IPS DF 6.9 (cell line): ENCODE data around the gene MCC.

ENCODE experiments used
- DNase-seq: peaks from one replicate; pipeline ENCODE4 v3.0.0-alpha.2; 2013; ENCODE audit warnings: low read depth, low spot score
- H3K27ac ChIP-seq: one replicate; pipeline ENCODE4 v1.5.1; 2013; ENCODE audit warnings: low read length, control low read depth
- H3K27me3 ChIP-seq: 2 replicates; pipeline ENCODE4 v1.6.1; 2013; ENCODE audit warnings: mild to moderate bottlenecking, low read length; ENCODE audit not compliant: control insufficient read depth, insufficient read depth
- H3K36me3 ChIP-seq: 2 replicates; pipeline ENCODE4 v1.6.1; 2013; ENCODE audit warnings: low read length; ENCODE audit not compliant: control insufficient read depth, insufficient read depth
- H3K4me1 ChIP-seq: 2 replicates; pipeline ENCODE4 v1.6.1; 2013; ENCODE audit warnings: low read length; ENCODE audit not compliant: control insufficient read depth, insufficient read depth
- H3K4me3 ChIP-seq: 2 replicates; pipeline ENCODE4 v1.5.1; 2013; ENCODE audit warnings: mild to moderate bottlenecking, low read length
- H3K9me3 ChIP-seq: 2 replicates; pipeline ENCODE4 v1.6.1; 2013; ENCODE audit warnings: low read length, inconsistent platforms; ENCODE audit not compliant: control insufficient read depth, insufficient read depth
- WGBS: extraction: QIAGEN DNeasy Blood & Tissue Kit; methylation state at CpG from one replicate; pipeline ENCODE4 v1.1.7; 2013; ENCODE audit warnings: mixed read lengths, missing lambda C conversion rate; ENCODE audit not compliant: insufficient read length, insufficient coverage; 5-methylcytosine and 5-hydroxymethylcytosine counted together

MCC gene

GRCh38 chr5:113219695-113220094 lies 268.6 kb downstream of the MCC start:
- H3K4me3 ChIP-seq: no peak overlapping the region
- no peak overlapping the region for H3K27ac ChIP-seq
- no CpG with 5 or more reads among the region's 3 CpGs for WGBS
- no peak for DNase-seq
- peaks cover 7% of the 10 kb centered on the region; the same call in 1 of the 2 replicates for H3K4me1 ChIP-seq
- no peaks in the 10 kb centered on the region for H3K27me3 ChIP-seq
- H3K36me3 ChIP-seq: no peaks in the 10 kb centered on the region
- H3K9me3 ChIP-seq: no peaks in the 10 kb centered on the region

- Histone ChIP-seq H3K27me3 (no peaks in the 10 kb centered on the region), H3K4me3 (no peak overlapping the region), H3K4me1 (peaks cover 7% of the 10 kb centered on the region; the same call in 1 of the 2 replicates), H3K27ac (no peak overlapping the region), H3K9me3 (no peaks in the 10 kb centered on the region), H3K36me3 (no peaks in the 10 kb centered on the region)
- WGBS: 100% methylated on average over 2 of the region's 7 CpGs
- DNase-seq: no peak
Observed at GRCh38 chr5:113218906-113219517, 269.2 kb downstream of the MCC start.

GRCh38 chr5:113218200-113218599 lies 270.1 kb downstream of the MCC start:
- Histone ChIP-seq H3K4me1 (peaks cover 7% of the 10 kb centered on the region; the same call in 1 of the 2 replicates), H3K36me3 (no peaks in the 10 kb centered on the region), H3K27me3 (no peaks in the 10 kb centered on the region), H3K9me3 (no peaks in the 10 kb centered on the region), H3K27ac (no peak overlapping the region), H3K4me3 (no peak overlapping the region)
- no peak for DNase-seq
- no CpG with 5 or more reads among the region's 8 CpGs for WGBS

- WGBS: no CpG with 5 or more reads among the region's 9 CpGs
- no peak overlapping the region for H3K27ac ChIP-seq
- DNase-seq: no peak
- H3K4me1 ChIP-seq: peaks cover 5% of the 10 kb centered on the region; the same call in 1 of the 2 replicates
- no peaks in the 10 kb centered on the region for H3K27me3 ChIP-seq
- no peaks in the 10 kb centered on the region for H3K36me3 ChIP-seq
- H3K9me3 ChIP-seq: no peaks in the 10 kb centered on the region
- no peak overlapping the region for H3K4me3 ChIP-seq
Observed at GRCh38 chr5:113217619-113218184, 270.6 kb downstream of the MCC start.

- no peaks in the 10 kb centered on the region for H3K27me3 ChIP-seq
- no peak overlapping the region for H3K27ac ChIP-seq
- no peaks in the 10 kb centered on the region for H3K36me3 ChIP-seq
- no peaks in the 10 kb centered on the region for H3K9me3 ChIP-seq
- DNase-seq: no peak
- no CpG with 5 or more reads among the region's 3 CpGs for WGBS
- H3K4me3 ChIP-seq: no peak overlapping the region
- peaks cover 7% of the 10 kb centered on the region; the same call in 1 of the 2 replicates for H3K4me1 ChIP-seq
Observed at GRCh38 chr5:113216545-113216944, 271.7 kb downstream of the MCC start.

- Histone ChIP-seq H3K4me3 (no peak overlapping the region), H3K36me3 (no peaks in the 10 kb centered on the region), H3K4me1 (peaks cover 5% of the 10 kb centered on the region; the same call in 1 of the 2 replicates), H3K27ac (no peak overlapping the region), H3K9me3 (no peaks in the 10 kb centered on the region), H3K27me3 (no peaks in the 10 kb centered on the region)
- no CpG with 5 or more reads among the region's 9 CpGs for WGBS
- no peak for DNase-seq
Observed at GRCh38 chr5:113215401-113216060, 272.7 kb downstream of the MCC start.

- peaks cover 5% of the 10 kb centered on the region; the same call in 1 of the 2 replicates for H3K4me1 ChIP-seq
- WGBS: no CpG with 5 or more reads among the region's 1 CpG
Observed at GRCh38 chr5:113214606-113215323, 273.5 kb downstream of the MCC start.

GRCh38 chr5:113213551-113214425 lies 274.5 kb downstream of the MCC start:
- no peak for DNase-seq
- no peaks in the 10 kb centered on the region for H3K36me3 ChIP-seq
- no peak overlapping the region for H3K27ac ChIP-seq
- no CpG with 5 or more reads among the region's 14 CpGs for WGBS
- no peaks in the 10 kb centered on the region for H3K9me3 ChIP-seq
- H3K4me3 ChIP-seq: no peak overlapping the region
- H3K27me3 ChIP-seq: no peaks in the 10 kb centered on the region
- peaks cover 5% of the 10 kb centered on the region; the same call in 1 of the 2 replicates for H3K4me1 ChIP-seq

More at GRCh38 chr5:113214606-113215323, 273.5 kb downstream of the MCC start:
- H3K36me3 ChIP-seq: no peaks in the 10 kb centered on the region
- no peak overlapping the region for H3K27ac ChIP-seq
- no peak overlapping the region for H3K4me3 ChIP-seq
- H3K27me3 ChIP-seq: no peaks in the 10 kb centered on the region
- H3K9me3 ChIP-seq: no peaks in the 10 kb centered on the region
- DNase-seq: no peak

GRCh38 chr5:113212244-113212920 lies 275.9 kb downstream of the MCC start:
- no peaks in the 10 kb centered on the region for H3K9me3 ChIP-seq
- DNase-seq: no peak
- no peaks in the 10 kb centered on the region for H3K27me3 ChIP-seq
- no CpG with 5 or more reads among the region's 5 CpGs for WGBS
- no peaks in the 10 kb centered on the region for H3K36me3 ChIP-seq
- H3K4me1 ChIP-seq: peaks cover 3% of the 10 kb centered on the region; the same call in 1 of the 2 replicates
- H3K4me3 ChIP-seq: no peak overlapping the region
- no peak overlapping the region for H3K27ac ChIP-seq
